ENCODE results near the gene TEFM.
"Not testable (repeated sequence)": the region's sequence is repeated elsewhere in the genome, so short reads cannot be mapped to it uniquely, and the experiment has no call there.

The TEFM gene

GRCh38 chr17:30939051-30939689 is 33.1 kb upstream of the TEFM start:
- H3K4me2 ChIP-seq (ENCODE audit: insufficient read depth, low read length, poor library complexity, severe bottlenecking) = no peak overlapping the region
- no peak overlapping the region for H2BK5ac ChIP-seq (ENCODE audit: low read length)
- H2AK5ac ChIP-seq (ENCODE audit: low read depth, low read length) = no peak overlapping the region
- no peak overlapping the region for H3K18ac ChIP-seq (ENCODE audit: low read length)
- no peak overlapping the region for H2BK12ac ChIP-seq (ENCODE audit: low read length)
- no peak overlapping the region for H4K91ac ChIP-seq (ENCODE audit: low read depth, low read length, poor library complexity)
- H3K23ac ChIP-seq (ENCODE audit: low read depth, low read length, poor library complexity) = no peak overlapping the region
- no peak overlapping the region for H3K4ac ChIP-seq (ENCODE audit: low read length)
- no peaks in the 10 kb centered on the region for H3K36me3 ChIP-seq (replicated peaks in 1 of 2; ENCODE audit: control insufficient read depth in 2 of 2, insufficient read depth in 2 of 2, low read length in 2 of 2)
- no peak overlapping the region for H3K9ac ChIP-seq (ENCODE audit: low read depth, low read length, poor library complexity)
- no peak overlapping the region for H3K14ac ChIP-seq (ENCODE audit: low read length)
- H2BK15ac ChIP-seq (ENCODE audit: low read length) = no peak overlapping the region
- no peak for DNase-seq (ENCODE audit: low spot score)
- H3K79me1 ChIP-seq (ENCODE audit: low read depth, low read length) = no peaks in the 10 kb centered on the region
- peaks cover 0 to 17% (median 0%) of the 10 kb centered on the region in 3 experiments for H3K27me3 ChIP-seq (ENCODE audit: control insufficient read depth in 3 of 3, insufficient read depth in 3 of 3, low read depth in 1 of 3, low read length in 3 of 3)
- H3K9me3 ChIP-seq (replicated peaks in 1 of 2; ENCODE audit: control insufficient read depth in 2 of 2, insufficient read depth in 1 of 2, low read depth in 1 of 2, low read length in 2 of 2) = no peaks in the 10 kb centered on the region
- peaks cover 0 to 2% of the 10 kb centered on the region in 2 donors for H3K4me1 ChIP-seq (ENCODE audit: control insufficient read depth in 2 of 2, insufficient read depth in 1 of 2, low read depth in 1 of 2, low read length in 2 of 2)
- H2BK120ac ChIP-seq (ENCODE audit: low read depth, low read length) = no peak overlapping the region
- H4K8ac ChIP-seq (ENCODE audit: low read depth, low read length) = no peak overlapping the region
- H3K4me3 ChIP-seq (ENCODE audit: low read length in 2 of 2) = no peak overlapping the region
- H3K27ac ChIP-seq (replicated peaks; ENCODE audit: low read length) = no peak overlapping the region
- no CpG with 5 or more reads among the region's 13 CpGs for WGBS, 2 donors (ENCODE audit: extremely low coverage in 2 of 2, insufficient read length in 2 of 2, insufficient replicate concordance in 1 of 2)
- H2AFZ ChIP-seq (ENCODE audit: low read length) = no peak overlapping the region

GRCh38 chr17:30933966-30934365 is 27.9 kb upstream of the TEFM start:
- no peak overlapping the region for H3K9ac ChIP-seq (ENCODE audit: low read depth, low read length, poor library complexity)
- no peak overlapping the region for H3K14ac ChIP-seq (ENCODE audit: low read length)
- H4K91ac ChIP-seq (ENCODE audit: low read depth, low read length, poor library complexity) = no peak overlapping the region
- H3K4me3 ChIP-seq (ENCODE audit: low read length in 2 of 2) = no peak overlapping the region
- no peak overlapping the region for H3K27ac ChIP-seq (replicated peaks; ENCODE audit: low read length)
- H2BK15ac ChIP-seq (ENCODE audit: low read length) = no peak overlapping the region
- H3K23ac ChIP-seq (ENCODE audit: low read depth, low read length, poor library complexity) = no peak overlapping the region
- no peaks in the 10 kb centered on the region for H3K79me1 ChIP-seq (ENCODE audit: low read depth, low read length)
- H3K4me2 ChIP-seq (ENCODE audit: insufficient read depth, low read length, poor library complexity, severe bottlenecking) = no peak overlapping the region
- H3K4ac ChIP-seq (ENCODE audit: low read length) = no peak overlapping the region
- no peak overlapping the region for H2BK120ac ChIP-seq (ENCODE audit: low read depth, low read length)
- H2BK5ac ChIP-seq (ENCODE audit: low read length) = no peak overlapping the region
- no peak overlapping the region for H2BK12ac ChIP-seq (ENCODE audit: low read length)
- no peak overlapping the region for H4K8ac ChIP-seq (ENCODE audit: low read depth, low read length)
- DNase-seq (ENCODE audit: low spot score) = no peak
- H3K18ac ChIP-seq (ENCODE audit: low read length) = no peak overlapping the region
- no peak overlapping the region for H2AFZ ChIP-seq (ENCODE audit: low read length)
- H3K4me1 ChIP-seq (ENCODE audit: control insufficient read depth in 2 of 2, insufficient read depth in 1 of 2, low read depth in 1 of 2, low read length in 2 of 2) = peaks cover 0 to 3% of the 10 kb centered on the region in 2 donors
- H3K36me3 ChIP-seq (replicated peaks in 1 of 2; ENCODE audit: control insufficient read depth in 2 of 2, insufficient read depth in 2 of 2, low read length in 2 of 2) = no peaks in the 10 kb centered on the region
- no peak overlapping the region for H2AK5ac ChIP-seq (ENCODE audit: low read depth, low read length)
- H3K9me3 ChIP-seq (replicated peaks in 1 of 2; ENCODE audit: control insufficient read depth in 2 of 2, insufficient read depth in 1 of 2, low read depth in 1 of 2, low read length in 2 of 2) = no peaks in the 10 kb centered on the region
- H3K27me3 ChIP-seq (ENCODE audit: control insufficient read depth in 3 of 3, insufficient read depth in 3 of 3, low read depth in 1 of 3, low read length in 3 of 3) = peaks cover 0 to 31% (median 0%) of the 10 kb centered on the region in 3 experiments
- no CpG with 5 or more reads among the region's 5 CpGs for WGBS, 2 donors (ENCODE audit: extremely low coverage in 2 of 2, insufficient read length in 2 of 2, insufficient replicate concordance in 1 of 2)

GRCh38 chr17:30931582-30931981 is 25.5 kb upstream of the TEFM start:
- DNase-seq (ENCODE audit: low spot score); H3K4me2 ChIP-seq (ENCODE audit: insufficient read depth, low read length, poor library complexity, severe bottlenecking); H3K9ac ChIP-seq (ENCODE audit: low read depth, low read length, poor library complexity); H2AK5ac ChIP-seq (ENCODE audit: low read depth, low read length); H3K4me3 ChIP-seq (ENCODE audit: low read length in 2 of 2); H3K23ac ChIP-seq (ENCODE audit: low read depth, low read length, poor library complexity); H2BK120ac ChIP-seq (ENCODE audit: low read depth, low read length); H3K18ac ChIP-seq (ENCODE audit: low read length); H3K27ac ChIP-seq (replicated peaks; ENCODE audit: low read length); H3K4me1 ChIP-seq (ENCODE audit: control insufficient read depth in 2 of 2, insufficient read depth in 1 of 2, low read depth in 1 of 2, low read length in 2 of 2); H3K36me3 ChIP-seq (replicated peaks in 1 of 2; ENCODE audit: control insufficient read depth in 2 of 2, insufficient read depth in 2 of 2, low read length in 2 of 2); H4K8ac ChIP-seq (ENCODE audit: low read depth, low read length); H2AFZ ChIP-seq (ENCODE audit: low read length); H3K79me1 ChIP-seq (ENCODE audit: low read depth, low read length); H3K9me3 ChIP-seq (replicated peaks in 1 of 2; ENCODE audit: control insufficient read depth in 2 of 2, insufficient read depth in 1 of 2, low read depth in 1 of 2, low read length in 2 of 2); H2BK5ac ChIP-seq (ENCODE audit: low read length); H4K91ac ChIP-seq (ENCODE audit: low read depth, low read length, poor library complexity); H3K4ac ChIP-seq (ENCODE audit: low read length); H2BK15ac ChIP-seq (ENCODE audit: low read length); H2BK12ac ChIP-seq (ENCODE audit: low read length); H3K14ac ChIP-seq (ENCODE audit: low read length): not testable (repeated sequence)
- WGBS, 2 donors (ENCODE audit: extremely low coverage in 2 of 2, insufficient read length in 2 of 2, insufficient replicate concordance in 1 of 2) = no CpG with 5 or more reads among the region's 8 CpGs
- peaks cover 0 to 37% (median 0%) of the 10 kb centered on the region in 3 experiments for H3K27me3 ChIP-seq (ENCODE audit: control insufficient read depth in 3 of 3, insufficient read depth in 3 of 3, low read depth in 1 of 3, low read length in 3 of 3)

GRCh38 chr17:30930495-30930894 is 24.5 kb upstream of the TEFM start:
- no CpG with 5 or more reads among the region's 3 CpGs for WGBS, 2 donors (ENCODE audit: extremely low coverage in 2 of 2, insufficient read length in 2 of 2, insufficient replicate concordance in 1 of 2)
- peaks cover 0 to 42% (median 0%) of the 10 kb centered on the region in 3 experiments for H3K27me3 ChIP-seq (ENCODE audit: control insufficient read depth in 3 of 3, insufficient read depth in 3 of 3, low read depth in 1 of 3, low read length in 3 of 3)

More at GRCh38 chr17:30930495-30930894, 24.5 kb upstream of the TEFM start:
- Histone ChIP-seq H2AK5ac (ENCODE audit: low read depth, low read length) (no peak overlapping the region), H3K23ac (ENCODE audit: low read depth, low read length, poor library complexity) (no peak overlapping the region), H2BK5ac (ENCODE audit: low read length) (no peak overlapping the region), H3K27ac (replicated peaks; ENCODE audit: low read length) (no peak overlapping the region), H3K4me3 (ENCODE audit: low read length in 2 of 2) (no peak overlapping the region), H3K4ac (ENCODE audit: low read length) (no peak overlapping the region), H2BK120ac (ENCODE audit: low read depth, low read length) (no peak overlapping the region), H3K4me1 (ENCODE audit: control insufficient read depth in 2 of 2, insufficient read depth in 1 of 2, low read depth in 1 of 2, low read length in 2 of 2) (peaks cover 0 to 1% of the 10 kb centered on the region in 2 donors), H3K79me1 (ENCODE audit: low read depth, low read length) (no peaks in the 10 kb centered on the region), H2BK15ac (ENCODE audit: low read length) (no peak overlapping the region), H4K8ac (ENCODE audit: low read depth, low read length) (no peak overlapping the region), H3K9ac (ENCODE audit: low read depth, low read length, poor library complexity) (no peak overlapping the region), H2BK12ac (ENCODE audit: low read length) (no peak overlapping the region), H4K91ac (ENCODE audit: low read depth, low read length, poor library complexity) (no peak overlapping the region), H3K18ac (ENCODE audit: low read length) (no peak overlapping the region), H3K36me3 (replicated peaks in 1 of 2; ENCODE audit: control insufficient read depth in 2 of 2, insufficient read depth in 2 of 2, low read length in 2 of 2) (no peaks in the 10 kb centered on the region), H3K9me3 (replicated peaks in 1 of 2; ENCODE audit: control insufficient read depth in 2 of 2, insufficient read depth in 1 of 2, low read depth in 1 of 2, low read length in 2 of 2) (no peaks in the 10 kb centered on the region), H3K14ac (ENCODE audit: low read length) (no peak overlapping the region), H3K4me2 (ENCODE audit: insufficient read depth, low read length, poor library complexity, severe bottlenecking) (no peak overlapping the region), H2AFZ (ENCODE audit: low read length) (no peak overlapping the region)
- DNase-seq (ENCODE audit: low spot score) = no peak

Measured in neuronal stem cell (in vitro differentiated cells).